GM21825 (cell line): Measurements from ENCODE around the gene SLC4A1.

Experiments used
- ATAC-seq: cut with Tn5 transposase; IDR thresholded peaks from one replicate; pipeline ENCODE4 v1.9.1; 2021; ENCODE audit warnings: mild to moderate bottlenecking, moderate library complexity; ENCODE audit not compliant: unreplicated experiment

SLC4A1 gene

GRCh38 chr17:44221084-44221861, 46.7 kb downstream of the SLC4A1 start:
- no peak for ATAC-seq

DNA sequence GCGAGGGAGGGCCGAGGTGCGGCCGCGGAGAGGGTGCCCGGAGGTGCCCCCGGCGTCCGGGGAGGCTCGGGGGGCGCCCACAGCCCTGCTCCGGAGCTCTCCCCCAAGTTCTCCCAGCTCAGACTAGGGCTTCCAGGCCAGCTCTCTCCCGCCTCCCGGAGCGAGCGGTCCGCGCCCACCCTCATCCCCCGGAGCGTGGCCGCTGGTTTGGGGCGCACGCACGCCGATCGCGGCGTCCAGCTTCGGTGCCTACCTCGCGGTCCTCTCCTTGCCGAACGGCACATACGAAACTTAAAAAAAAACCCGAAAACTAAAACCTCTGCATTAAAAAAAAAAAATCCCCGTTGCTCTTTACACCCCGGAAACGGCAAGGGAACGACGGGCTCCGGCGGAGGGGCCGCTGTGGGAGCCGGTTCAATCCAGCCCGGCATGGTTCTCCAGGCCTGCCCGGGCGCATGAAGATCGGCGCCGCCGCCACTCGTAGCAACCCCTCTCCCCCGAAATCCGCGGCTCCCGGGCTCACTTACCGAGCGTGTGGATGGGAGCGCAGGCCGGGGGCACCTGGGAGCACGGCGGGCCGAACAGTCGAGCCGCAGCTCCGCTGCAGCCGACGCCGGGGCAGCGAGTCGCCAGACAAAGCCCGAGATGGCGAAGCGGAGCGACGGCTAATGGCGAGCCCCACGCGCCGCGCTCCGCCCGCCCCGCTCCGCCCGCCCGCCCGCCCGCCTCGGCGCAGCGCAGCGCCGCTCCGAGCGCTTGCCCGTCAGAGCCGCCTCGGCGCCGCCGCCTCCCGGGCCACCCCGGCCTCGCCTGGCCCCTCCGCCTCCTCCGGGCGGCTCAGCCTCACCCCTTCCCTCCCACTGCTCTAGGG, 47.5 kb downstream of the SLC4A1 start:
- ATAC-seq: no peak

DNA sequence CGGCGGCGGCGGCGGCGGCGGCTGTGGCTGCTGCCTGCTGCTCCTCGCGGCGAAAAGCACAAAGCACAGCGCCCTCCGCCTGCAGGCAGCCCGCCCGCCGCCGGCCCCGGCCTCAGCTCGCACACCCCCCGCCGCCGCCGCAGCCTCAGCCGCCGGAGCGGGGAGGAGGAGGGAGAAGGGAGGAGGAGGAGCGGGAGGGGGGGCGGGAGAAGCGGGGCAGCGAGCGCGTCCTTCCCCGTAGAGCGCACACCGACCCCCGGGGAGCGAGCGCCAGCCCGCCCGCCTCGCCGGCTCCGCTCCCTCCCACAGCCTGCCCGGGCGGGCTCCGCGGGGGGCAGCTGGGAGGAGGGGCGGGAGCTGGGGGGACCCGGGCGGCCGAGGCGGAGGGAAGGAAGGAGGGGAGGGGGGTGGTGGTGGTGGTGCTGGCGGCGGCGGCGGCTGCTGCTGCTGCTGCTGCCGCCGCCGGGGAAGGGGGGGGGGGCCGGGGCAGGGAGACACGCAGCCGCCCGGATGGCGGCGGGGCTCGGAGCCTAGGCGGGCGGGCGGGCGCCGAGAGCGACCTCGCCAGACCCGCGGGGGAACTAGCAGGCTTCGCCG, 48.2 kb downstream of the SLC4A1 start, which contains the start of gene UBTF:
UBTF (minus strand) TSS at position 60 of the 597 bp plus-strand sequence. CDS start 1,446 bp downstream, outside the sequence.
- peak; percentile 6 for ATAC-seq

DNA sequence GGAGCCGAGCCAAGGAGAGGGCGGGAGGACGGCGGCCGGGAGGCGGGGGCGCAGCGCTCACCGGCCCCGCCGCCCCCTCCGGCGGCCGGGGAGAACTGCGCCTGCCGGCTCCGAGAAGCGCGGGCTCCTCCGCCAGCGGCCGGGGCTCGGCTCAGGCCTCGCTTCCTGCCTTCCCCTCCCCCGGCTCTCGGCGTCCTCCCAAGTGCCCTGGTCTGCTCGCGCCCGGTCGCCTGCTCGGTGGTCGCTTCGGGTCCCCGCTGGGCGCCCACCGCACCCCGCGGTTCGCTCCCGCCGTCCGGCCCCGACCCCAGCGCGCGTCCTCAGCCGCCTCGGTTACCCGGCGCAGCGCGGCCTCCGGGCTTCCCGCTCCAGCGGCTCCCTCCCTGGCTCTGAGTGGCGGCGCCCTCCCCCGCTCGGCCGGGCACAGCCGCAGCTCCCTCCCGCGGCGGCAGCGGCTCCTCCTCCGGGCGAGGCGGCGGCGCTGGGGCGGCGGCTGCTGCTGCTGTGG, 48.8 kb downstream of the SLC4A1 start:
- peak; percentile 36 for ATAC-seq

DNA sequence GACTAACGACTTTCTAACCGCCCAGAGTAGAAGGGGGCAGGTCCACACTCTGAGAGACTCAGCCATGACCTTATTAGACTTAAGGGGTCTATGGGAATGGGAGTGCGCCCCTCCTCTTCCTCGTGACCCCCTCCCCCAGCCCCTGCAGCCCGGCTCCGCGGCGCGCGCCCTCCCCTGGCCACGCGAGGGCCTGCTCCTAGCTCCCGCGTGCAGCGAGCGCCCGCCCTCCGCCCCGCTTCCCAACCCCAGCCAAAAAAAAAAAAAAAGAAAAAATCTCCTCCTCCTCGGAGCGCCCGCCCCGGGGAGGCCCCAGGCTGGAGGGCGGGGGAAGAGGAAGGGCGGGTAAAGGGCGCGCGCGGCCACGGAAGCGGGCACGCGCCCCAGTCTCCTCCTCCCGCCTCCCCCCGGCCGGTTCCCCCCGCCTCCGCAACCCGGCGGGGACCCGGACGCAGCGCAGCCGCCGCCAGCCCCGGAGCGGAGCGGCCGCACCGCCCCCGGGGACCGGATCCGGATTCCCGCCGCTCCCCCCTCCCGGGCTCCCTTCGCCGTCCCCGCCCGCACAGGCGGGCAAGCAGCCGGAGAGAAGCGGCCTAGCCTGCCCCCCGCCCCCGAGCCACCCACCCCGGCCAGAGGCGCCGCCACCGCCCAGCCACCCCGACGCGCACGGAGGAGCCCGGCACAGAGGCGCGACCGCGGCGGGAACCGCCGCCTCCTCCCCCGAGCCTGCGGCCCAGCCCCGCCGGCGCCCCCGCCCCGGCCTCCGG, 49.4 kb downstream of the SLC4A1 start:
- peak; percentile 32 for ATAC-seq

DNA sequence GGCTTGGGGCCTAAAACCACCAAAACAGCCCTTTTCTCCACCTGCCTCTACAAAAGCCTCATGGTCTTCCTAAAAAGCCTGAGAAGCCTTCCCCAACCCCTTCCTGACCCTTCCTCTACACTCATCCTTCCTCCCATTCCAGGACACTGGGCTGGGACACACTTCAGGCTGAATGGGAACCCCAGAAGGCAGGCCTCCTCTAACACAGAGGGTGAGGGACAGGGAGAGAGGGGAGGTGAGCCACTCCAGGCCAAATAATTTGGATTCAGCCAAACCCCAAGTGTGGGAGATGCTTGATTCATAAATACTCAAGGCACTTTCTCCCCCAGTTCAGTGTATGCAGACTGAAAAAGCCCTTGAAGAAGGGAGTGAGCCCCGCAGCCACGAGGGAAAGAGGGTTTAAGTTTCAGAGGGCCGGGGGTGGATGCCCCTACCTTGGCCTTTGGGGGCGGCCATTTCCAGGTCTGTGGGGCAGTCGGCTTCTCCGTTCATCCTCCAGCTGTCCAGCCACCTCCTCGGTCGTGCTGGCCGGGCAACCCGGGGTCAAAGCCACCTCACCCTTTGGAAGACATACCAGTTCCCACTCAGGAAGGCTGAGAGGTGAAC, 50.1 kb downstream of the SLC4A1 start:
- ATAC-seq: no peak

DNA sequence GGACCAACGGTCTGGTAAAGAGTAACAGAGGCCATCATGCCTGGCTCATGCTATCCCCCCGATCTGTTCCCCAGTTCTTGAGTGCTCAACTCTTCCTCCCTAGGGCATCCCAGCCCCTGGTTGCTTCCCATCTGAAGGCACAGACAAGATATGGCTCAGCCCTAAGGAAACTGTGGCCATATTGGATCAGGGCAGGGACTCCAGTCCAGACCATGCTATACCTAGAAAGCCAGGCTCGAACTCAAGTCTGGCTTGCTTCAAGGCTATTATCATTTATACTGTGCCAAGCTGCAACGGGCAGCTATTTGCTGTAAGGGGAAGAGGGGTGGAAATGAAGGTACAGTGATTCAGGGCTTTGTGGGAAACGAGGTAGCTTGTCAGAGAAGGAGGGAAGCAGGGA, 51.2 kb downstream of the SLC4A1 start:
- ATAC-seq: no peak

- ATAC-seq: no peak
Measured at GRCh38 chr17:44216173-44216572, 51.8 kb downstream of the SLC4A1 start.

GRCh38 chr17:44214896-44215295, 53.0 kb downstream of the SLC4A1 start:
- ATAC-seq: no peak

DNA sequence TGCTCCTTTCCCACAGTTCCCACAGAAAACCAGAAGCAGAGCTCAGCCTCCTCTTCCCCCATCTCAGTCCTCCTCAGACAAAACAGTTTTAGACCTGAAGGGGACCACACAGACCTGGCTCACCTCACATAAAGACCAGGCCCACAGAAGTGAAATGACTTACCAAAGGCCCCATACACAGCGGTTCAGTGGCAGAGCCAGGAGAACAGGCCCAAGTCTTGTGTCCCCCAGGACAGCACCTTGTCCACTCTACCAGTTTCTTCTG, 53.8 kb downstream of the SLC4A1 start:
- ATAC-seq: no peak

DNA sequence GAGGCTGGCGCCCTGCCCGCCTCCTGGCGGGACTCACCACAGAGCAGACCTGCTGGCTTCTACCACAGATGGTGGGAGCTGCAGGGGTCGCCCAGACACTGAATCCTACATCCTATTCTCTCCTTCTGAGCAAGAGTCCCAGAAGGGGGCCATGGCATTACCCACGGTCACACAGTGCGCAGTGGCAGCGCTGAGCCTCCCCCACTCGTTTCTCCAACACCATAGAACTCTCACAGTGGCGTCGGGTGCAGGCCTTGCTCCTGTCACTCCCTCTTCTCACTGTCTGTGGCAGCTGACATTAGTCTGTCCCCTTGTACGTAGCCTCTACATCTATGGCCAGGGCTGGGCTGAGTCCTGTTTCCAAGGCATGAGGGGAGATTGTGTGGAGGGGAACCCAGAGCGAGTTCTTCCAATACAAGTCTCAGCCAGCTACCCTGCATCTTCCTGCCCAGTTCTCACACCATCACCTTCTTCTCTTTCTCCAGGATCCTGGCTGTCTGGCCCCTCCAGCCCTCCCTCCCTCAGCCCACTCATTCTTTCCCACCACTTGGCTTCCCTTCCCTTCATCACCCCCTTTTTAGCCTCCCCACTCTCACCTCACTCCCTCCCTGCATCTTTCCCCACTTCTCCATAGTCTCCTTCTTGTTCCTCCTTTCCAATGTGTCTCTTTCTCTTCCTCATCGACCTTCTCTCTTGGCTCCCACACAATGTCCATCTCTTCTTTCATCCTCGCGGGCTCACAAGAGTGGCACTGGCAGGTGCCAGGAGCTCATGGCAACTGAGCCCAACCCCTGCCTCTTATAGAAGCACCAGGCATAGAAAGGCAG, 54.3 kb downstream of the SLC4A1 start:
- ATAC-seq: no peak

DNA sequence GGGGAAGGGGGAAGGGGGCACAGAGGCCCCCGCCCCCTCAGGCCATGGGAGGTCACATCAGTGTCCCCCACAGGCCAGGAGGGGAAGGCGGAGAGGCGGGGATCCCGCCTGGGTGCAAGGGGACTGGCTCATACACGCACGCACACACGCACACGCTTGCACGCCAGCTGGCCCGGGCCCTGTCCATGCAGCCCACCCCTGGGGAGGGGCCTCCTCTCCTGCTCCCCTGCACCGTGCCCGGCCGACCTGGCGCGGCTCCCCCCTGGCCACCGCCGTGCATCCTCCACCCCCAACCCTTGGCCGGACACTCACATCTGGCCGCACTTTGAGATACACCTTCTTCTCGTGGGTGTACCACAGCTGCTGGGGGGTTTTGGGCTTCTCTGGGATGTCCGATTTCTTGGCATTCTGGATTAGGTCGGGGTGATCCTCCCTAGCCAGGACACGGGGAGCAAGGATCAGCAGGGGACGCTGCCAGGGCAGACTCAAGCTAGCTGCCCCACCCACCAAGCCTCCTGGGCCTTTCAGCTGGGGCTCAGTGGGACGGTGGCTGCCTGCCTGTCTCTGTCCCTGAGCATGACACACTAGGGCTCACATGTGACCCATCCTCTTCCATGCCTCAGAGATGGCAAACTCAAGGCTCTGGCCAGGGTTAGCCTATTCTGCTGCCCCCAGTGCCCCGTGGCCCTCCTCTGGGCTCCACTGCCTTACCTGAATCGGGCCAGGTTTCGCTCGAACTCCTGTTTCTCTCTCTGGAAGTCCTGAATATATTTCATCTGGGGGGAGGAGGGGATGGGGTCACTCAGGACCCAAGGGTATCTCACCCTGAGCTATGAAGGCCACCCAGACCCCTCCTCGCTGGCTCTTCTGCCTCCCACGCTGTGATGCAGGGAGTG, 55.2 kb downstream of the SLC4A1 start:
- no peak for ATAC-seq

DNA sequence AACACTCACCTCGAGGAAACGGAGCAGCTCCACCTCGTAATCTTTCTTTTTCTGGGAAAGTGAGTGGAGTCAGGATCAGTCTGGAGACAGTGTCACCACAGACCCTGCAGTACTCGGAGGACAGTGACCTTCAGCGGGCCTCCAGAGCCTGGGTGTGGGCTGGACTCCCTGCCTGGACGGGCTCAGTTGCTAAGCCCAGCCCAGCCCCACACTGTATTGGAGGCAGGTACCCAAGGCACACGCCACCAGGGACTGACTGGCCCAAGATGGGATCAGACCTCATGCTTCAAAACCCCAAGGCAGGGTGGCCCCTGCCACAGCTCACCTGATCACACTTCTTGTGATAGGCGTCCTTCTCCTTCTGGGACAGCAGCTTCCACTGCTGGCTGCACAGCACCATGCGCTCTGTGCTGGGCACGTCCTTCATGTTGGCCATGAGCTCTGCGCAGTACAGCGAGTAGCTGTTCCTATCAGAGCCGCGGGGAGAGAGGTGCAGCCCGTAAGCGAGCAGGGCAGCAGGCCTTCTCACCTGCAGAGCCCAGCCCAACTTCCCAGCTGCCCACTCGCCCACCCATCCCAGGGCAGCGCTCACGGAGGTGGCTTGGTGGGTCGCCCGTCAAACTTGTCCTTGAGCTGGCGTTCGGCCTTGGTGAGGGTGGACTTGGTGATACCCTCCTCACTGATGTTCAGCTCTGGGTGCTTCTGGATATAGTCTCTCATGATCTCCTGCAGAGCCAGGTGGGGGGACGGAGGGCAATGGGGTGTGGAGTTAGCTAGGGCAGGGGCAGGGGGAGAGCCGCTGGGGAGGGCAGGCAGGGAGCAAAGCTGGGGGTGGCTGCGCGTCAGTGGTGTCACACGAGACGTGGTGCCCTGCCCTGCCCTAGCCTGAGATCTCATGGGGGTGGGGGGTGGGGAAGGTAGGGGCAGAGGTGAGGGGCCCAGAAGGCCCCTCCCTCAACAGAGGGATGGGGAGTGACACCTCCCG, 56.4 kb downstream of the SLC4A1 start:
- ATAC-seq: no peak

DNA sequence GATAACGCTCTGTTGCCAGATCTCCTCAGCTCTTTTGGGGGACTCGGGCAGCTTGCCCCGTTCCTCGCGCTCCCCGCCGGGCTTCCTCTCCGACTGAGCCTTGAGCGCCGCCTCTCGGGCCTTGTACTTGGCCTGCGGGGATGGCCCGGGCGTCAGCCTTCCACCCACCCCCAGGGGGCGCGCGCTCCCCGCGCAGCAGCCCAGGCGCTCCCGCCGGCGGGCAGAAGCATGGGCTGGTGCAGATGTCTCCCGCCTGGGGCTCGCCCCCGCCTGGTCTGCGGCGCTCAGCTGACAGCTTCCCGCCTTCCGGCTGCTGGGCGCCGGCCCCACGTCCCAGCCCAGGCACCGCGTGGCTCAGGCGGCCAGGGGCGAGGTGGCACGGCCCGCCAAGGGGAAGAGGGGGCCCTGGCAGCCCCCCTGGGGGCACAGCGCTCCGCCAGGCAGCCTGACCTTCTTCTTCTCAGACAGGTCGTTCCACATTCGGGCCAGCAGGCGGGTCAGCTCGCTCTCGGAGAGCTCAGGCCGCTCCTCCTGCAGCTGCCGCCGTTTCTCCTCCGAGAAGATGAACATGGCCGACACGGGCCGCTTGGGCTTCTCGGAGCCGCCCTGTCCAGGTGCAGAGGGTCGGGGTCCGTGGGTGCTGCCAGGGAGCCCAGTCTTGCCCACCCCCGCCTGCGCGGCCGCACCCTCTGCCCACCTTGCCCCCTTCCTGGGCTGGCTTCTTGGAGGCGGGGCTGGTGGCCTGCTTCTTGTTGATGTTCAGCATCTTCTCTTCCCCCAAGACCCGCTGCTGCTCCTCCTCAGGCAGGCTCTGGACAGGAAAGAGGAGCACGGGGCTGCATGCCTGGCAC, 57.4 kb downstream of the SLC4A1 start:
- peak; percentile 61 for ATAC-seq

DNA sequence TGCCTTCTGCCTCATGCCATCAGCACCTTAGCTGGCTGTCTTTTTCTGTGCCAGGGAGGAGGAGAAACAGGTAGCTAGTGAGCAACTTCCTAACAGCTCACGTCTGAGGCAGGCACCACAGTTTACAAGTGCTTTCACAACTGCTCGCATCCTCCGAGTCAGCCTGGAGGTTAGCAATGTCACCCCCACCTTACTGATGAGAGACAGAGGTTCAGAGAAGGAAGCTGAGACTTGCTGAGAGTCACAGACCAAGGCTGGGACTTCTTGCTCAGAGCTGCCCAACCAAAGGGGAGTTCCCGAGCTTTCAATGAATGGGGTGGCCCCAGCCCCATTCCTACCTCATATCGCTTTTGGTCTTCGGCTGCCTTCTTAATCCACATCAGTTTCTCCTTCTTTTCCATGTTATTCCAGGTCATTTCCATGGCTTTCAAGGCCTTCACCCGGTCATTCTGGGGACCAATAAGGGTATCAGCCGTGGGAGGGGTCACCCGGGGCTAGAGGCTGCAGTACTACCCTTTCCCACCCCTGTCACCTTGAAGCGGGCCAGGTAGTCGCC, 58.1 kb downstream of the SLC4A1 start:
- ATAC-seq: no peak

- ATAC-seq: no peak
Measured at GRCh38 chr17:44207743-44208142, 60.2 kb downstream of the SLC4A1 start.
